ENCODE measurements around the gene WNT6.

WNT6 gene

DNA sequence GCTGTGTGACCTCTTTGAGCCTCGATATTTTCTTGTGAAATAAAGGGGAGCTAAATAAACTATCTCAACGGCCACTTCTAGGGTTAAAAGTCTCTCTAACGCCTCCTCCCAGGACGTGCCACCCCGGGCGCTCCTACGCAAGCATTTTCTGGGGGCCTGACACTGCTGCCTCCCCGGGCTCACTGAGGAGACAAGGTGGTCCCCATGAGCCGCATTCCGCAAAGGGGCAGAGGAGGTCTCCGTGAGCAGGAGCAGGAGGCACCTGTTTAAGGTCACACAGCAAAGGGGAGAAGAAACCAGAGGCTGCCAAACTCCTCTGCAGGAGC lies 20.1 kb downstream of the WNT6 start:
- no peak for DNase-seq

- DNase-seq: no peak
Measured at GRCh38 chr2:218880102-218880858, 20.7 kb downstream of the WNT6 start, which contains the start of gene WNT10A. TSS of gene WNT10A (plus strand) at chr2:218880852. CDS start at chr2:218880996, 144 bp downstream.

DNA sequence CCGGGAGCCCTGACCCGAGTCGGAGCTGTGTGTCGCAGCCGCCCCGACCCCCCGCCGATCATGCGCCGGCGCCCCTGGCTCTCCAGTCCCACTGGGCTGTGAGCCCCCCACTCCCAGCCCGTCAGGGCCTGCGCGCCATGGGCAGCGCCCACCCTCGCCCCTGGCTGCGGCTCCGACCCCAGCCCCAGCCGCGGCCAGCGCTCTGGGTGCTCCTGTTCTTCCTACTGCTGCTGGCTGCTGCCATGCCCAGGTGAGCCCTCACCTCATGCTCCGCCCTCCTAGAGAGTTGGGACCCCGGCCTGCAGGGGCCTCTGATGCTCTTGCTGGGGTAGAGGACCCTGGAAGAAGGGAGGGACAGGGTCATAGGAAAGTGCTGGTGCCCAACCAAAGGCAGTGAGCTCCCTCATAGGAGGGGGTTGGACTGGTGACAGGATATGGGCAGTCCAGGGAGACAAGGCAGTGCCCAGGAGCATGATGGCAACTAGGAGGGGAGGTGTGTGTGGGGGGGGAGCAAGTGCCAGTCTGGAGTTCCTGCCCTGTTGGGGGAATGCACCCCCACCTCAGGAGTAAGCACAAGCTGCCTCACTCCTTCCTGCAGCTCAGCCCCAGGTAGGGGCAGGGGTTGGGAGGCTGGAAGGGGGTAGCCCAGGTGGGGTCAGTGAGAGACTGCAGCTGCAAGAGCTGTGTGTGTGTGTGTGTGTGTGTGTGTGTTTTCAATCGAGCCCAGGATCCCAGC lies 21.4 kb downstream of the WNT6 start:
- no peak for DNase-seq

- no peak for DNase-seq
Measured at GRCh38 chr2:218881744-218882460, 22.3 kb downstream of the WNT6 start.

- DNase-seq: no peak
Measured at GRCh38 chr2:218882461-218882816, 22.8 kb downstream of the WNT6 start.

- DNase-seq: no peak
Measured at GRCh38 chr2:218882866-218883366, 23.3 kb downstream of the WNT6 start.

DNA sequence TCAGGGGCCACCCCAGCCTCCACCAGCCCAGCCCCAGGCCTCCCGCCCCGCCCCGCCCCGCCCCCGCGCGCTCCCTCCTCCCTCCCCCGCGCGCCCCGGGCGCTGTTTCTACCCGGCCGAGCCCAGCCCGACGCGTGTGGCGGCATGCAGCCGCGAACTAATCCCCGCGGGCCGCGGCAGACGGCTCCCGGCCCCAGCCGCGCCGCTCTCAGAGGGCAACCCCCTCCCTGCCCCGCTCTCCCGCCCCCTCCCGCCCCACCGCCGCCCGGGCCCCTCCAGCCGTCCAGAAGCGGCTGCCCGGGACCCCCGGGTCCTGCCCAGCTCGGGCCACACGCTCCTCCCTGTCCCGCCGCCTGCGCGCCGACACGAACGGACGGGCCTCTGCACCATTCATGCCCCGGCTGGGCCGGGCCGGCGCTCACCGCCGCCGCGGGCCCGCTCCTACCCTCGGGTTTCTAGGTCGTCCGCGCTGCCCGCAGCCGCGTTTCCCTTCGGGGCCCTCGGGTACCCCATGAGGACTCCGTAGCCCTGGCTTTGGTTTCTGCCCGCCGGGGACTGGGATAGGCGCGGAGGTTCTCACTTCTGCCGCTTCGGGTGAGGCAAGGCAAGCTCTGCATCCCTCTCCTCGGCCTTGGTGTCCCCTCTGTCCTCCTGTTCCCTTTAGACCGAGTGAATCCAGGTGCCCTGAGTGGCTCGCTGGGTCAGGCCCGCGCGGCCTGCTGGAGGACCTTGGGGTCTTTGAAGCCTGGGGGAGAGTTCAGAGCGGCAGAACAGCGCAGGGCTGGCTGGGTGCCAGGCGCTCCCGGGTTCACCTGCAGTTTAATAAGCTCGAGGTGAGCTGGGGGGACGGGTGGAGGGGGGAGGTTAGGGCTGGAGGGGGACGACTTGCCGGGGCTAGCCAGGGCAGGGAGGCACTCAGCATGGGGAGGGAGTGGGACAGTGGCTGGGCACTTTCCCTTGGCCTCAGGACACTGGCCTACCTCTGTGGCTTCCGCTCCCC lies 24.2 kb downstream of the WNT6 start:
- no peak for DNase-seq

- DNase-seq: no peak
Measured at GRCh38 chr2:218884519-218884918, 24.9 kb downstream of the WNT6 start.

DNA sequence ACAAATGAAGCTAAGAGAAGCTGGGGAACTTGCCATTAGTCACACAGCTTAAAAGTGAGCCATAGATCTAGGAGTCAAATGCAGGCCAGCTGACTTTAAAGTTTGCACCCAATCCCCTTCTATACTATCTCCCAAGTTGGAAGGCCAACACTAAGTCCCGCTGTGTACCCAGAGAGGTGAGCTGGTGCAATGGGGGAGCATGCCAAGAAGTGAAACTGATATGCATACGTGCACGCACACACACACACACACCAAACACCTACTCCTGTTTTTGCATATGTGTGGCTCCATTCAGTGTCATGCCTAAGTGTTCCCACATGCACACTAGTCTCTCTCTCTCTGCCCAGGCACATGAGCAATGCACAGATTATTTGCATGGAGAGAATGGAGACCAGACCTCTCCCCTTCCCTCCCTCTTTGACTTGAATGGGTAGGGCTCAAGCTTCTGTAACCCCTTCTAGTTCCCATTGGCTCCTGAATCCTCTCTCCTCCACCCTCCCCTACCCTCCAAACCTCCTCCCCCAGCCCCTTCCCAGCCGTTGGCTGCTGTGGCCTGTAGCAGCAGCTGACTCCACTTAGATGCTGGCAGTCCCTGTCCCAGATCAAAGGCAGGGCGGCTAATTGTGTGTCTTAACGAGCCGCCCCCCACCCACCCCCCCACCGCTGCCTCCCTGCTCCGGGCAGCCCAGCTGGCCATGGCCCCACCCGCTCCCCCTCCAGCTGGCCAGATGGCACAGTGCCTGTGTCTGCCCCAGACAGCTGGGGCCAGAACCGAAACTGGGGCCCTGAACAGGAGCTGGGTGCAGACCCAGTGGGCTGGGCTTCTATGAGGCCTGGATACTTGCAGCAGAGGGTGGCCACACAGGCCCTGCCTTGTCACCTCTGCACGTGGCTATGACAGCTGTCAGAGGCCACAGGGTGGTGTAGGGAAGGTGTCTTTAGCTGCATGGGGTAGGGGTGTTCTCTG lies 26.7 kb downstream of the WNT6 start:
- DNase-seq: no peak

DNA sequence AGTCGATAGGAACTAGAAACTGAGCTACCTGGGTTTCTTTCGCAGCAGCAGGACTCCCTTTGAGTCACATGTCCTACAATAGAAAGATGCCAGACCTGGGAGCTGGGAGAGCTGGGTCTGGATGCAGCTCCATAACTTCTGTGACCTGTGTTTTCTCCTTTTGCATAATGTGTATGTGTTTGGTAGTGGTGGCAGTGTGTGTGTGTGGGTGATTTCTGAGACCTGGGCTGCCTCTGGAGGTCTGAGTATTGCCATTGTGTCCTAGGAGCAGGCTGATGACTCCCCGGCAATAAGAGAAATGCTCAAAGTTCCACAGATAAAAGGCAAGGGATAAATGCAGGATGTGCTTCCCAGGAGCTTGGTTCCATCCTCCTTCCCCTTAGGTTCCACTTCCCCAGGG lies 27.5 kb downstream of the WNT6 start:
- no peak for DNase-seq

DNA sequence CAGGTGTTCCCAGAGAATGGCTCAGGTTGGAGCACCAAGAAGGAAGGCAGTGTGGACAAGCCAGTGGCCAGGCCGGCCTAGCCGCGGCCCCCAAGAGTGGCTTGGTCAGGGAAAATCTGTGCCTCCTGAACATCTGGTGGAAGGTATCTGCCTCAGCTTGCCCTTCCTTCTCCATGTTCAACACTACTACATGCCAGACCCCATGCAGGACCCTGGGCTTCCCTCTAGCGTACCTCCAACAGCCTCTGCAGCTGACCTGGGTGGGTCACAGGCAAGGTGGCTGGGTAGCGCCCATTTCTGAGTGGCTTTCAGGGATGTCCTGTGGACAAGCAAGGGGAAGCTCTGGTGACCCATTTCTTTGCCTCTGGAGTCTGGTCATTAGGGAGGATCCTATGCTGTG lies 28.7 kb downstream of the WNT6 start:
- DNase-seq: no peak

DNA sequence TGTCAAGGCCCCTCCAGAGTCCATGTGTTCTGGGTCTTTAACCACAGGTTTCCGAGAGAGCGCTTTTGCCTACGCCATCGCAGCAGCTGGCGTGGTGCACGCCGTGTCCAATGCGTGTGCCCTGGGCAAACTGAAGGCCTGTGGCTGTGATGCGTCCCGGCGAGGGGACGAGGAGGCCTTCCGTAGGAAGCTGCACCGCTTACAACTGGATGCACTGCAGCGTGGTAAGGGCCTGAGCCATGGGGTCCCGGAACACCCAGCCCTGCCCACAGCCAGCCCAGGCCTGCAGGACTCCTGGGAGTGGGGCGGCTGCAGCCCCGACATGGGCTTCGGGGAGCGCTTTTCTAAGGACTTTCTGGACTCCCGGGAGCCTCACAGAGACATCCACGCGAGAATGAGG lies 30.3 kb downstream of the WNT6 start:
- DNase-seq: no peak

DNA sequence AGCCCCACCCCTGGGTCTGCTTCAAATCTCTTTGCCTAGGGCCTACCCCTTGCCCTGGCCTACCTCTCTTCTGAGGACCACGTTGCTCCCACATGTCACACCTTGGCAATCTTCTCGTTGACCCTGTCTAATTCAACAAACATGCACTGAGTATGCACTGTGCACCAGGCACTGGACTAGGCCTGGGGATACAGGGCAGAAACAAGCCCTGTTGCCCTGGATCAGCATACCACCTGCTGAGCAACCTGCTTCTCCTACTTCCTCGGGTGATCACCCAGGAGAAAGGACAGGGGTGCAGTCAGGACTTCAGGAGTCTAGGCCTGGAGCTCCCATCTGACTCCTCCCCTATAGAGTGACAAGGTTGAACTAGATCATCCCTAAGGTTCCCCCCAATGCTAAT lies 30.8 kb downstream of the WNT6 start:
- no peak for DNase-seq

- DNase-seq: no peak
Measured at GRCh38 chr2:218891275-218892135, 31.9 kb downstream of the WNT6 start.

DNA sequence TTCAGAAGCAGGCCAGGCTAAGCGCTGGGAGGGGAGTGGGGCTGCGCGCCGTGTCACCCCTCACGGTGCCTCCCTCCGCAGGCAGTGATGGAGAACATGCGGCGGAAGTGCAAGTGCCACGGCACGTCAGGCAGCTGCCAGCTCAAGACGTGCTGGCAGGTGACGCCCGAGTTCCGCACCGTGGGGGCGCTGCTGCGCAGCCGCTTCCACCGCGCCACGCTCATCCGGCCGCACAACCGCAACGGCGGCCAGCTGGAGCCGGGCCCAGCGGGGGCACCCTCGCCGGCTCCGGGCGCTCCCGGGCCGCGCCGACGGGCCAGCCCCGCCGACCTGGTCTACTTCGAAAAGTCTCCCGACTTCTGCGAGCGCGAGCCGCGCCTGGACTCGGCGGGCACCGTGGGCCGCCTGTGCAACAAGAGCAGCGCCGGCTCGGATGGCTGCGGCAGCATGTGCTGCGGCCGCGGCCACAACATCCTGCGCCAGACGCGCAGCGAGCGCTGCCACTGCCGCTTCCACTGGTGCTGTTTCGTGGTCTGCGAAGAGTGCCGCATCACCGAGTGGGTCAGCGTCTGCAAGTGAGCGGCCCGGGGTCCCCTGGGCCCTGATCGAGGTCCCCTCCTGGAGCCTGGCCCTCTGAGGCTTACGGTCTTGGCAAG lies 33.2 kb downstream of the WNT6 start:
- DNase-seq: peak; percentile 45

DNA sequence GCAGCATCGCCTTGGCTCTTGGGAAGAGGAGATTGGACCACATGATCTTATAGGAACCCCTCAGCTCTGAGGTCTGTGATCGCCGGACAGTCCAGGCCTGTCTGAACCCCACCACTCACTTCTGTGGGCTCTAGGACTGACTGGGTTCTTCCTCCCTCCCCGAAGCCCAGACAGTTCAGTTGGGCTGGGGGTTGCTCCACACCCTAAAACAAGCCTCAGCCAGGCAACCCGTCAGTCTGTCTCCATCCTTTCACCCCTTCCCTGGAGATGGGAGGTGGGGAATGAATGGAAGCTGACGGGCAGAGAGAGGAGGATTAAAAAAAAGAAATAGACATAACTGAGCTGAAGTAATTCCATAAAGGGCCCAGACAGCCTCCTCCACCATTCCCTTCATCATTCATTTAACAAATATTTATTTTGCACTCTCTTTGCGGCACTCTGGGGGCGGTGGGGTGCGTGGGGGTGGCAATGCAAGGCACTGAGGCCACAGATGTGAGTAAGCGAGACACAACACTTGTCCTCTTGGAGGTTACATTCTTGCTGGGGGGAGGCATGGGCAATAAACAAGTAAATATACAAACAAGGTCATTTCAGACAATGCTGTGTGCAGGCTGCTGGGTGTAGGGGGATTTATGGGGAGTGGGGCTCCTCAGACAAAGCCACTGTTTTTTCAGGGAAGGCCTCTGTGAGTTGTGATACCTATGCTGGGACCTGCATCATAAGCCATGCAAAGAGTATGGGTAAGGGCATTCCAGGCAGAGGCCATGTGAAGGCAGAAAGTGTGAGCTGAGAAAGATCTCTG lies 33.9 kb downstream of the WNT6 start:
- DNase-seq: no peak

DNA sequence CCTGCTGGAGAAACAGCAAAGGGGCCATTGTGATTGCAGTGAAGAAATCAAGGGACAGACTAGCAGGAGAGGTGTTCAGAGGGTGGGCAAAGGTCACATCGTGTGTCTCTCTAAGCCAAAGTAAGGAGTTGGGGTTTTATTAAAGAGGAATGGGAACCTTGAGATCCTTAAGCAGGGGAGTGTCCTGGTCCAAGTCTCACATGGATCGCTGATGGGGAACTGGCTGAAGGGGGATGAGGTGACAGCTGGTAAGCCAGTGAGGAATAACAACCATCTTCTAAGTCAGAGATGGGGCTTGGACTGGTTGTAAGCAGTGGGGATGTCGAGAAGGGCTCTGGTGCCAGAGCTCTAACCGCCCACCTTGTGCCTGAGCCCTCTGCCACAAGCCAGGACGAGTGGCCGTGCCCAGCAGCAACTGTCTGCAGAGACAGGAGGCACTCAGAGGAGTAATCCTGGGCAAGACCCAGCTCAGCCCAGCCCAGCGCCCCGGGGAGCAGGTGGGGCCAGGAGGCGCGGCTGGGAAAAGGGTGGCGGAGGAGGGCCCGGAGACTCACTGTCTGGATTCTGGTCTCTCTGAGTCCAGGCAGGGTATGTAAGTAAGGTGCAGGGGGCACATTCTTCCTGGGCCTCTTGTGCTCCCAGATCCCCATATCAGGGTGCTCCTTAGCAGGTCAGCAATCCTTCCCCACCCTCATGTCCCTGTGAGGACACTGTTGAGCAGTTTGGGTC lies 34.7 kb downstream of the WNT6 start:
- no peak for DNase-seq

GRCh38 chr2:218894880-218895157 lies 35.2 kb downstream of the WNT6 start:
- no peak for DNase-seq
